ENCODE measurements around the gene COLGALT1. TPM values are rescaled to one million over a fixed set of nuclear protein-coding genes. Genes with fewer than 3 reads are reported as not detected.

COLGALT1 gene
- total RNA-seq, 1 donor from 2014 or later, result 121 TPM

DNA sequence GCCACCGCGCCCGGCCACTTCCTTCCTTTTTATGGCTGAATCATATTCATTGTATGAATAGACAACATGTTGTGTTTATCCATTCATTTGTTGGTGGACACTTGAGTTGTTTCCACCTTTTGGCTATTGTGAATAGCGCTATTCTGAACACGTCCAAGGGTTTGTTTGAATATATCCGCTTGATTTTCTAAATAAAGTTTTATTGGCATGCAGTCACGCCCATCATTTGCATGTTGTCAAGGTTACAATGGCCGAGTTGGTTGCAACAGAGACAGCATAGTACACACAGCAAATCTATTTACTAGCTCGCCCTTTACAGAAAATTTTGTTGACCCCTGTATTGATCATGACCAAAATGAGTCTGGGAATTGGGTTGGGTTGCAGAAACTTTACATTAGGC is 43.5 kb downstream of the COLGALT1 start:
- Mint-ChIP-seq H3K9me3 (ENCODE audit: unreplicated experiment) (no peaks in the 10 kb centered on the region), H3K4me3 (ENCODE audit: unreplicated experiment) (no peak overlapping the region), H3K27me3 (ENCODE audit: unreplicated experiment) (peaks cover 25% of the 10 kb centered on the region), H3K4me1 (ENCODE audit: unreplicated experiment) (no peaks in the 10 kb centered on the region), H3K36me3 (ENCODE audit: unreplicated experiment) (no peaks in the 10 kb centered on the region), H3K27ac (ENCODE audit: unreplicated experiment) (no peak overlapping the region)
- TF ChIP-seq, protein P1, sequence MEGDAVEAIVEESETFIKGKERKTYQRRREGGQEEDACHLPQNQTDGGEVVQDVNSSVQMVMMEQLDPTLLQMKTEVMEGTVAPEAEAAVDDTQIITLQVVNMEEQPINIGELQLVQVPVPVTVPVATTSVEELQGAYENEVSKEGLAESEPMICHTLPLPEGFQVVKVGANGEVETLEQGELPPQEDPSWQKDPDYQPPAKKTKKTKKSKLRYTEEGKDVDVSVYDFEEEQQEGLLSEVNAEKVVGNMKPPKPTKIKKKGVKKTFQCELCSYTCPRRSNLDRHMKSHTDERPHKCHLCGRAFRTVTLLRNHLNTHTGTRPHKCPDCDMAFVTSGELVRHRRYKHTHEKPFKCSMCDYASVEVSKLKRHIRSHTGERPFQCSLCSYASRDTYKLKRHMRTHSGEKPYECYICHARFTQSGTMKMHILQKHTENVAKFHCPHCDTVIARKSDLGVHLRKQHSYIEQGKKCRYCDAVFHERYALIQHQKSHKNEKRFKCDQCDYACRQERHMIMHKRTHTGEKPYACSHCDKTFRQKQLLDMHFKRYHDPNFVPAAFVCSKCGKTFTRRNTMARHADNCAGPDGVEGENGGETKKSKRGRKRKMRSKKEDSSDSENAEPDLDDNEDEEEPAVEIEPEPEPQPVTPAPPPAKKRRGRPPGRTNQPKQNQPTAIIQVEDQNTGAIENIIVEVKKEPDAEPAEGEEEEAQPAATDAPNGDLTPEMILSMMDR (IDR thresholded peaks at IDR 0.05), result no peak
- no peak for DNase-seq (ENCODE audit: extremely low spot score, unreplicated experiment)

DNA sequence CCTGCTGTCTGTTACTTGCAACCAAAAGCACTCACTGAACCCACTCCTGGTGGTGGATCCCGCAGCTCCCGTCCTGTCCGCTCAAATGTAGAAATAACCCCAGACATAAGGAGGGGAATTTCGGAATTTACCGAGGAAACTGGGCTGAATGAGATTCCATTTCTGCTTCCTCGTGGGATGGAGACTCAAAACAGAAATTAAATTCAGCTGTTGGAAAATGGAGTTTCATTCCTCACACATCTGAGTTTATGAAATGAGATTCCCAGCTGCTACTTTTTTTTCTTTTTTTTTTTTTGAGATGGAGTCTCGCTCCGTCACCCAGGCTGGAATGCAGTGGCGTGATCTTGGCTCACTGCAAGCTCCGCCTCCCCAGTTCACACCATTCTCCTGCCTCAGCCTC is 44.3 kb downstream of the COLGALT1 start:
- Mint-ChIP-seq H3K9me3 (ENCODE audit: unreplicated experiment) (no peaks in the 10 kb centered on the region), H3K36me3 (ENCODE audit: unreplicated experiment) (no peaks in the 10 kb centered on the region), H3K27ac (ENCODE audit: unreplicated experiment) (no peak overlapping the region), H3K27me3 (ENCODE audit: unreplicated experiment) (peaks cover 27% of the 10 kb centered on the region), H3K4me3 (ENCODE audit: unreplicated experiment) (no peak overlapping the region), H3K4me1 (ENCODE audit: unreplicated experiment) (no peaks in the 10 kb centered on the region)
- TF ChIP-seq, protein P1 (IDR thresholded peaks at IDR 0.05), result no peak
- no peak for DNase-seq (ENCODE audit: extremely low spot score, unreplicated experiment)

DNA sequence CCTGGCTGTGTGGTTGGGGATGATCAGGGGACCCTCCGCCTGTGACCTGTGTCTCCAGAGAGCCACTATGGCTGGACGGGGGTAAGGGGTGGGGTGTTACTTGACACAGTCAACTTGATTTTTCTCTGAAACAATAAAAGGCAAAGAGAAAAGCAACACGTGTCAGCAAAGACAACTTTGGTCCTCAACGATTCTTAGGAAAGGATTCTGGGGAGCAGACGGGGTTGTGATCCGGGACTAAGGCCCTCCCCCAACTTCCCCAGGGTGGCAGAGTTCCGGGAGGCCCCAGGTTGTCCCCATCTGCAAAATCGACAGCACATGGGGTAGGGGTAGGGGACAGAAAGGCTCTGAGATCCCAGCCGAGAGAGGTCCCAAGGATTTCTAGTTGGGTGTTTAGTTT is 46.2 kb downstream of the COLGALT1 start:
- H3K36me3 Mint-ChIP-seq (ENCODE audit: unreplicated experiment), result no peaks in the 10 kb centered on the region
- no peaks in the 10 kb centered on the region for H3K9me3 Mint-ChIP-seq (ENCODE audit: unreplicated experiment)
- peaks cover 4% of the 10 kb centered on the region for H3K4me1 Mint-ChIP-seq (ENCODE audit: unreplicated experiment)
- no peak overlapping the region for H3K4me3 Mint-ChIP-seq (ENCODE audit: unreplicated experiment)
- TF ChIP-seq, protein P1 (IDR thresholded peaks at IDR 0.05), result no peak
- peaks cover 27% of the 10 kb centered on the region for H3K27me3 Mint-ChIP-seq (ENCODE audit: unreplicated experiment)
- no peak for DNase-seq (ENCODE audit: extremely low spot score, unreplicated experiment)
- no peak overlapping the region for H3K27ac Mint-ChIP-seq (ENCODE audit: unreplicated experiment)

DNA sequence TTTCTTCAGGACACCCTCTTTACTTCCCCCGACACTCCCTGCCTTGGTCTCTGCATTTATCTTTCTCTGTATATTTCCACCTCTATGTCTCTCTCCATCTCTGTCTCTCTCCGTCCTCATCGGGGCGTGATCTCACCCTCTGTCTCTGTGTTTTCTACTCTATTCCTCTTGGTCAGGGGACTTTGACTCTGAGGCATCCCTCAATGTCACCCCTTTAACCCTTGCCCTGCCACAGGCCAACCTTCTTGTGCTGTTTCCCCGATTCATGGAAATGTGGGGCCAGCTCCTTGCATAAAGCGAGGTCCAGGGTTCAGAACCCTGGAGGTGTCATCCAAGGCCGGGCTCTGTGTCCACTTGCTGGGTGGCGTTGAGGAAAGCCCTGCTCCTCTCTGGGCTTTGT is 46.8 kb downstream of the COLGALT1 start:
- no peaks in the 10 kb centered on the region for H3K9me3 Mint-ChIP-seq (ENCODE audit: unreplicated experiment)
- no peak overlapping the region for H3K4me3 Mint-ChIP-seq (ENCODE audit: unreplicated experiment)
- H3K27me3 Mint-ChIP-seq (ENCODE audit: unreplicated experiment), result peaks cover 27% of the 10 kb centered on the region
- H3K27ac Mint-ChIP-seq (ENCODE audit: unreplicated experiment), result no peak overlapping the region
- TF ChIP-seq, protein P1 (IDR thresholded peaks at IDR 0.05), result no peak
- no peaks in the 10 kb centered on the region for H3K36me3 Mint-ChIP-seq (ENCODE audit: unreplicated experiment)
- DNase-seq (ENCODE audit: extremely low spot score, unreplicated experiment), result no peak
- H3K4me1 Mint-ChIP-seq (ENCODE audit: unreplicated experiment), result peaks cover 7% of the 10 kb centered on the region

DNA sequence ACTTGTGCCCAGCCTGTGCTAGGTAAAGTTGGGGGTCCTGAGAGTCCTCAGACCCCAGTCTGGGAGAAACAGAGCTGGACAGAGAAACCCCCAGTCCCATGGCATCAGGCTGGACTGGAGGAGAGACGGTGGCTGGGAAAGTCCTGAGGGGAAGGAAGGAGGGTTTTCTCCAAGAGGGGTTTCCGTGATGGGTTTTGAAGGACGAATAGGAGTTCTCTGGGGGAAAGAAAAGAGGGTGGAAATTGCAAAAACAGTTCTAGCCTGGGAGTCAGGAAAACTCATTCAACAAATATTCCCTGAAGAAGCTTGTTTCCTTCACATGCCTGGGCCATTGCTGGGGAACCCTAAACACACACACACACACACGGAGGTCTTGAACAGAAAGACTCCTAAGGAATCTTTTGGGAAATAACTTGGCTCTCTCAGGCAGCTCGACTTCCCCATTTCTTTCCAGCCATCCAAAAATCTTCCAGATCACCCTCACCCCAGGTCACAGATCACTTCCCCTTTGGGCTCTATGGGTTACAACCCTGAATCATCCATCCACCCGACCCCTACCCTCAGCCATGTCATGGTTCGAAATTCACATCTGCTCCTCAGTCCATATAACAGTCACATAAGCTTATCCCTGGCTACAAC is 47.5 kb downstream of the COLGALT1 start:
- Mint-ChIP-seq H3K4me1 (ENCODE audit: unreplicated experiment) (peaks cover 7% of the 10 kb centered on the region), H3K36me3 (ENCODE audit: unreplicated experiment) (no peaks in the 10 kb centered on the region), H3K4me3 (ENCODE audit: unreplicated experiment) (no peak overlapping the region)

More for the DNA sequence above, 47.5 kb downstream of the COLGALT1 start:
- TF ChIP-seq, protein P1 (IDR thresholded peaks at IDR 0.05), result no peak
- peaks cover 27% of the 10 kb centered on the region for H3K27me3 Mint-ChIP-seq (ENCODE audit: unreplicated experiment)
- no peaks in the 10 kb centered on the region for H3K9me3 Mint-ChIP-seq (ENCODE audit: unreplicated experiment)
- no peak for DNase-seq (ENCODE audit: extremely low spot score, unreplicated experiment)
- H3K27ac Mint-ChIP-seq (ENCODE audit: unreplicated experiment), result no peak overlapping the region
